SU-DHL-6 (cell line): Measurements from ENCODE around the gene S1PR1.

Source experiments
- H2AFZ ChIP-seq: fragments of 200-600 bp; sonication (generic); 2 replicates; pipeline ENCODE4 v1.6.1; 2014; ENCODE audit warnings: low read depth, mild to moderate bottlenecking, moderate library complexity, mixed read lengths, antibody characterized with exemption, low read length; ENCODE audit not compliant: severe bottlenecking
- H3F3A ChIP-seq: fragments of 200-600 bp; shearing (Covaris generic); 2 replicates; pipeline ENCODE4 v1.6.0; 2016; ENCODE audit warnings: antibody characterized with exemption, mild to moderate bottlenecking; ENCODE audit not compliant: insufficient read depth
- H3K27ac ChIP-seq: fragments of 200-600 bp; sonication (generic); 2 replicates; pipeline ENCODE4 v1.5.1; 2016; ENCODE audit warnings: low read depth, mild to moderate bottlenecking, low read length, moderate library complexity, mixed read lengths
- H3K27me3 ChIP-seq: fragments of 200-600 bp; sonication (generic), shearing (Covaris generic); 2 replicates; pipeline ENCODE4 v1.6.0; 2014; ENCODE audit warnings: mild to moderate bottlenecking, low read length
- H3K36me3 ChIP-seq: fragments of 200-600 bp; sonication (generic); 2 replicates; pipeline ENCODE4 v1.6.1; 2014; ENCODE audit warnings: mild to moderate bottlenecking, low read length, mixed read lengths
- H3K4me2 ChIP-seq: fragments of 300-600, 200-600 bp; shearing (Covaris generic), sonication (generic); 2 replicates; pipeline ENCODE4 v1.6.0; 2014; ENCODE audit warnings: low read length, low read depth, mild to moderate bottlenecking; ENCODE audit not compliant: poor library complexity, severe bottlenecking
- H3K4me3 ChIP-seq: fragments of 200-600 bp; sonication (generic); 2 replicates; pipeline ENCODE4 v1.5.1; 2014; ENCODE audit warnings: antibody characterized with exemption, low read length, mild to moderate bottlenecking, mixed read lengths; ENCODE audit not compliant: insufficient read depth, poor library complexity, severe bottlenecking
- H3K79me2 ChIP-seq: fragments of 200-600 bp; sonication (generic); 2 replicates; pipeline ENCODE4 v1.6.1; 2014; ENCODE audit warnings: mild to moderate bottlenecking, low read length, moderate library complexity; ENCODE audit not compliant: insufficient read depth
- H3K9ac ChIP-seq: fragments of 200-600 bp; sonication (generic); 2 replicates; pipeline ENCODE4 v1.7.0; 2014; ENCODE audit warnings: mild to moderate bottlenecking, low read length
- H3K9me2 ChIP-seq: fragments of 200-600 bp; sonication (generic); replicated peaks from 2 replicates; pipeline ENCODE4 v1.6.1; 2014; ENCODE audit warnings: low read length; ENCODE audit not compliant: insufficient read depth
- H3K9me3 ChIP-seq: fragments of 200-600 bp; sonication (generic); 2 replicates; pipeline ENCODE4 v1.6.1; 2014; ENCODE audit warnings: low read length, mixed read lengths; ENCODE audit not compliant: insufficient read depth
- H4K20me1 ChIP-seq: fragments of 200-600 bp; sonication (generic); 2 replicates; pipeline ENCODE4 v1.6.1; 2014; ENCODE audit warnings: low read depth, mild to moderate bottlenecking, antibody characterized with exemption, low read length, moderate library complexity, mixed read lengths
- CTCF ChIP-seq: fragments of 200-600 bp; sonication (generic); IDR thresholded peaks from one replicate; pipeline ENCODE4 v1.5.1; 2017; ENCODE audit warnings: antibody characterized with exemption, mild to moderate bottlenecking, low read length, moderate library complexity; ENCODE audit not compliant: insufficient read depth, poor library complexity, severe bottlenecking
- EZH2phosphoT487 ChIP-seq: fragments of 200-600 bp; sonication (generic), shearing (Covaris generic); conservative IDR thresholded peaks from 2 replicates; pipeline ENCODE4 v1.6.1; 2018; ENCODE audit warnings: mild to moderate bottlenecking, antibody characterized with exemption, low read length, moderate library complexity, mixed read lengths

Gene S1PR1

GRCh38 chr1:101264697-101265096 is 27.9 kb downstream of the S1PR1 start:
- Histone ChIP-seq H3K9me3 (no peaks in the 10 kb centered on the region), H3K4me3 (no peak overlapping the region), H3K9ac (no peak overlapping the region), H3K9me2 (no peaks in the 10 kb centered on the region), H3K36me3 (no peaks in the 10 kb centered on the region), H3K27me3 (no peaks in the 10 kb centered on the region), H3K4me2 (no peak overlapping the region), H3F3A (no peaks in the 10 kb centered on the region), H3K27ac (no peak overlapping the region), H3K79me2 (no peaks in the 10 kb centered on the region), H2AFZ (no peak overlapping the region), H4K20me1 (no peaks in the 10 kb centered on the region)
- TF ChIP-seq CTCF (no peak), EZH2phosphoT487 (no peak)

- TF ChIP-seq EZH2phosphoT487 (no peak), CTCF (no peak)
- no peaks in the 10 kb centered on the region for H3F3A ChIP-seq
- H3K4me2 ChIP-seq, result no peak overlapping the region
These were observed 28.9 kb downstream of the S1PR1 start for GRCh38 chr1:101265684-101266083.

GRCh38 chr1:101267082-101267481 is 30.3 kb downstream of the S1PR1 start:
- Histone ChIP-seq H3K4me2 (no peak overlapping the region), H3F3A (no peaks in the 10 kb centered on the region), H3K4me3 (no peak overlapping the region), H3K36me3 (no peaks in the 10 kb centered on the region), H3K27ac (no peak overlapping the region), H3K9ac (no peak overlapping the region), H3K79me2 (no peaks in the 10 kb centered on the region), H3K9me3 (no peaks in the 10 kb centered on the region), H3K27me3 (no peaks in the 10 kb centered on the region), H2AFZ (no peak overlapping the region), H4K20me1 (no peaks in the 10 kb centered on the region), H3K9me2 (no peaks in the 10 kb centered on the region)
- TF ChIP-seq CTCF (no peak), EZH2phosphoT487 (no peak)

More at GRCh38 chr1:101265684-101266083, 28.9 kb downstream of the S1PR1 start:
- H3K9me2 ChIP-seq, result no peaks in the 10 kb centered on the region
- no peak overlapping the region for H3K4me3 ChIP-seq
- H3K9ac ChIP-seq, result no peak overlapping the region
- no peaks in the 10 kb centered on the region for H3K79me2 ChIP-seq
- no peaks in the 10 kb centered on the region for H3K9me3 ChIP-seq
- H2AFZ ChIP-seq, result no peak overlapping the region
- H3K27me3 ChIP-seq, result no peaks in the 10 kb centered on the region
- H3K27ac ChIP-seq, result no peak overlapping the region
- no peaks in the 10 kb centered on the region for H4K20me1 ChIP-seq
- no peaks in the 10 kb centered on the region for H3K36me3 ChIP-seq

- Histone ChIP-seq H2AFZ (no peak overlapping the region), H3K9me2 (no peaks in the 10 kb centered on the region), H3K27ac (no peak overlapping the region), H3K79me2 (no peaks in the 10 kb centered on the region), H3F3A (no peaks in the 10 kb centered on the region), H3K4me2 (no peak overlapping the region), H4K20me1 (no peaks in the 10 kb centered on the region), H3K9ac (no peak overlapping the region), H3K36me3 (no peaks in the 10 kb centered on the region), H3K9me3 (no peaks in the 10 kb centered on the region), H3K4me3 (no peak overlapping the region), H3K27me3 (no peaks in the 10 kb centered on the region)
- no peak for TF ChIP-seq EZH2phosphoT487
- no peak for TF ChIP-seq CTCF
These were observed 32.1 kb downstream of the S1PR1 start for GRCh38 chr1:101268893-101269292.
